ENCODE measurements around the gene SNTA1. TPM values are rescaled to one million over a fixed set of nuclear protein-coding genes. Genes with fewer than 3 reads are reported as not detected.
"Not testable (repeated sequence)": the region's sequence is repeated elsewhere in the genome, so short reads cannot be mapped to it uniquely, and the experiment has no call there.

Gene SNTA1
- total RNA-seq, 4 donors from 2014 or later: 24.1 to 51.6 (median 42.3) TPM

DNA sequence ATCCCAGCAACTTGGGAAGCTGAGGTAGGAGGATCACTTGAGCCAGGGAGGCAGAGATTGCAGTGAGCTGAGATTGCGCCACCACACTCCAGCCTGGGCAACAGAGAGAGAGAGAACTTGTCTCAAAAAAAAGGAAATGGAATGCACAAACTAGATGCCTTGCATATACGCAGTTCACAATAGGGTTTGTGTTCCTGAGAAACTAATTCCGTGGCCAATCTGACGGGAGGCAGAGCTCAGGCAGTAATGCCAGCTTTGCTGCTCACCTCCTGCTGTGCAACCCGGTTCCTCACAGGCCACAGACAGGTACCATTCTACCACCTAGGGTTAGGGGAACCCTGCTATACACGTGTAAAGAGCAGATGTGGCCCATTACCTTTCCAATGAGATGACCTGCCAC, 43.6 kb downstream of the SNTA1 start:
- intact Hi-C loops (cut with DNase I): no loop called here
- TF ChIP-seq CTCF (IDR thresholded peaks at IDR 0.05) (no peak), POLR2AphosphoS5 (IDR thresholded peaks at IDR 0.05) (no peak), EP300 (IDR thresholded peaks at IDR 0.05) (no peak), POLR2A (IDR thresholded peaks at IDR 0.05; ENCODE audit: low read depth) (no peak)
- Histone ChIP-seq H3K36me3 (peaks cover 6 to 30% (median 19%) of the 10 kb centered on the region in 4 donors), H3K27ac (replicated peaks in 1 of 4) (no peak overlapping the region), H3K4me1 (peaks cover 13 to 51% (median 41%) of the 10 kb centered on the region in 4 donors), H3K4me3 (peak overlapping the region; percentile 77 to 100 (median 96)), H3K27me3 (no peaks in the 10 kb centered on the region), H3K9me3 (no peaks in the 10 kb centered on the region)
- DNase-seq (ENCODE audit: extremely low spot score): no peak
- 65% methylated on average over 6 of the region's 6 CpGs for WGBS

DNA sequence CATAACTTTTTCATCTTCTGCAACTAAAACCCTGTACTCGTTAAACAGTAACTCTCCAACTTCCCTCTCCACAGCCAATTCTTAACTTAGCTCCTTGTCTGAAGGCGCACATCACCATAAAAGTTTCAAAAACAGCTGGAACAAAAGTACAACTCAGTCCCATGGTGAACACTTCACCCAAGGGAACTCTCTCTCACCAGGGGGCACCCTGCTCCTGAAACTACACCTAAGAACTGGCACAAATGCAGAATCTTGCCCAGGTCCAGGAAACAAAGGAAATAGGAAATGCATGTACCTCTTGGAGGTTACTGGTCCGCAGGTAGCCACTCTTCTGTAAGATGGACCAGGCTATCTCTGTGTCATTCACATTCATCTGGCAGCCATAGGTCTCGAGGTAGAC, 48.8 kb downstream of the SNTA1 start:
- H3K36me3 ChIP-seq: peaks cover 23 to 78% (median 60%) of the 10 kb centered on the region in 4 donors

DNA sequence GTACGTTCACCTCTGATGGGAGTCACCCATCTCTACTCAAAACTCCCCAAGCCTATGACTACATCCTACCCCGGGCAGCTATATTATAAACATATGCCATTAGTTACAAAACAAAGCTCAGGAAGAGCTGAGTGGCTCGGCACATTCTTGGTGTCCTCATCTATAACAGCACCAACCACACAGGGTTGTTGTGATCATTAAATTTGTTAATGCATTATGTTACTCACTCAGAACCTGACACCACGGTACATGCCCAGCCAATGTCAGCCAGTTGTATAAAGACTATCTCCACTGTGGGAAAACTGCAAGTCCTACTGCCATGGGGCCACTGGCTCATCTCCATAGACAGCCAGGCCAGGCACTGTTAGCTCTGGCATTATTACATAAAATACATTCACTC, 50.0 kb downstream of the SNTA1 start:
- intact Hi-C loops (cut with DNase I): no loop called here
- WGBS: 79% methylated on average over 4 of the region's 4 CpGs

More for the DNA sequence above, 48.8 kb downstream of the SNTA1 start:
- 88% methylated on average over 4 of the region's 4 CpGs for WGBS
- Histone ChIP-seq H3K4me3 (no peak overlapping the region), H3K9me3 (no peaks in the 10 kb centered on the region), H3K27ac (replicated peaks in 1 of 4) (no peak overlapping the region), H3K4me1 (peaks cover 3 to 27% (median 18%) of the 10 kb centered on the region in 4 donors), H3K27me3 (no peaks in the 10 kb centered on the region)
- TF ChIP-seq POLR2AphosphoS5 (IDR thresholded peaks at IDR 0.05): no peak
- no peak for TF ChIP-seq CTCF (IDR thresholded peaks at IDR 0.05)
- TF ChIP-seq POLR2A (IDR thresholded peaks at IDR 0.05; ENCODE audit: low read depth): no peak
- TF ChIP-seq EP300 (IDR thresholded peaks at IDR 0.05): no peak
- intact Hi-C loops (cut with DNase I): no loop called here
- no peak for DNase-seq (ENCODE audit: extremely low spot score)

DNA sequence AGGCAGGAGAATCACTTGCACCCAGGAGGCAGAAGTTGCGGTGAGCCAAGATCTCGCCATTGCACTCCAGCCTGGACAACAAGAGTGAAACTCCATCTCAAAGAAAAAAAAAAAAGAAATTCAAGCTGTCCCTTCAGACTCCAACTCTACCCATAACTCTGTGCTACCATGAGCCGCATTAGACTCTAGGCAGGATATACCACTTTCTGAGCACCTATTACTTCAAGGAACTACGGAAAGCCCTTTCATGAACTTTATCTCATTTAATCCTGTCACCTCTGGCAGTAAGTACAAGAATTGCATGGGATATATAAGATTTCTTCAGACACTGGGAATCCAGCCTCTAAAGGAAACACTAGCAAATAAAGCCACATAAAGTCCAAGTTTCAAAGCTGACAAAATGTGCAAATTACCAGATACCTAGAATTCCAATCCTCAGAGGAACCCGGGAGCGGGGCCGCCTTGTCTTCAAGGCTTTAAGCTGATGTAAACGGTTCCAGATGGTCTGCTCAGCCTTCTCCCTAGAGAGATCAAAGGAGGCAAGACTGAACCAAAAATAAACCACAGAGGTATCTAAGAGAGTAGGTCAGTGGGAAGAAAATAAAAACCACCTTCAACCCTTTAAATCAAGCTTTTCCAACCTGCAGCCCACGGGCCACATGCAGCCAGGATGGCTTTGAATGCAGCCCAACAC, 51.7 kb downstream of the SNTA1 start:
- no peak for TF ChIP-seq POLR2A (IDR thresholded peaks at IDR 0.05; ENCODE audit: low read depth)
- no peak for TF ChIP-seq POLR2AphosphoS5 (IDR thresholded peaks at IDR 0.05)
- no peak for TF ChIP-seq CTCF (IDR thresholded peaks at IDR 0.05)
- TF ChIP-seq EP300 (IDR thresholded peaks at IDR 0.05): no peak
- H3K36me3 ChIP-seq: peaks cover 26 to 95% (median 75%) of the 10 kb centered on the region in 4 donors
- peaks cover 0 to 3% (median under 1%) of the 10 kb centered on the region in 4 donors for H3K4me1 ChIP-seq
- WGBS: 55% methylated on average over 9 of the region's 9 CpGs
- H3K9me3 ChIP-seq: no peaks in the 10 kb centered on the region
- H3K27ac ChIP-seq (replicated peaks in 1 of 4): no peak overlapping the region
- no peak for DNase-seq (ENCODE audit: extremely low spot score)
- intact Hi-C loops (cut with DNase I): no loop called here
- no peaks in the 10 kb centered on the region for H3K27me3 ChIP-seq
- H3K4me3 ChIP-seq: no peak overlapping the region

More for the DNA sequence above, 50.0 kb downstream of the SNTA1 start:
- Histone ChIP-seq H3K4me3 (no peak overlapping the region), H3K27me3 (no peaks in the 10 kb centered on the region), H3K36me3 (peaks cover 23 to 88% (median 66%) of the 10 kb centered on the region in 4 donors), H3K9me3 (no peaks in the 10 kb centered on the region), H3K4me1 (peaks cover 0 to 20% (median 9%) of the 10 kb centered on the region in 4 donors), H3K27ac (replicated peaks in 1 of 4) (no peak overlapping the region)
- DNase-seq (ENCODE audit: extremely low spot score): no peak
- no peak for TF ChIP-seq CTCF (IDR thresholded peaks at IDR 0.05)
- no peak for TF ChIP-seq POLR2A (IDR thresholded peaks at IDR 0.05; ENCODE audit: low read depth)
- no peak for TF ChIP-seq EP300 (IDR thresholded peaks at IDR 0.05)
- no peak for TF ChIP-seq POLR2AphosphoS5 (IDR thresholded peaks at IDR 0.05)

DNA sequence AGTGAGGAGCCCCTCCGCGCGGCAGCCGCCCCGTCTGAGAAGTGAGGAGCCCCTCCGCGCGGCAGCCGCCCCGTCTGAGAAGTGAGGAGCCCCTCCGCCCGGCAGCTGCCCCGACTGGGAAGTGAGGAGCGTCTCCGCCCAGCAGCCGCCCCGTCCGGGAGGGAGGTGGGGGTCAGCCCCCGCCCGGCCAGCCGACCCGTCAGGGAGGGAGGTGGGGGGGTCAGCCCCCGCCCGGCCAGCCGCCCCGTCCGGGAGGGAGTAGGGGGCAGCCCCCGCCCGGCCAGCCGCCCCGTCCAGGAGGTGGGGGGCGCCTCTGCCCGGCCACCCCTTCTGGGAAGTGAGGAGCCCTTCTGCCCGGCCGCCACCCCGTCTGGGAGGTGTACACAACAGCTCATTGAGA, 54.2 kb downstream of the SNTA1 start:
- H3K27me3 ChIP-seq; intact Hi-C loops (cut with DNase I); H3K27ac ChIP-seq (replicated peaks in 1 of 4); H3K9me3 ChIP-seq; DNase-seq (ENCODE audit: extremely low spot score); H3K4me3 ChIP-seq; H3K4me1 ChIP-seq: not testable (repeated sequence)
- peaks cover 38 to 96% (median 80%) of the 10 kb centered on the region in 4 donors for H3K36me3 ChIP-seq
- WGBS: 97% methylated on average over 16 of the region's 36 CpGs
